Astrocyte (in vitro differentiated cells and primary cell): ENCODE measurements around the gene C1QTNF3.
"Not testable (repeated sequence)": the region's sequence is repeated elsewhere in the genome, so short reads cannot be mapped to it uniquely, and the experiment has no call there.

Experiments used
- EZH2 ChIP-seq: IDR thresholded peaks from 2 replicates; pipeline ENCODE4 v1.6.1; 2012; ENCODE audit warnings: mild to moderate bottlenecking, low read length, inconsistent platforms; ENCODE audit not compliant: insufficient read depth
- TF ChIP-seq, protein P1 (sequence below): IDR thresholded peaks from 2 replicates; pipeline ENCODE4 v1.5.1; 2011; ENCODE audit warnings: low read depth, mild to moderate bottlenecking, inconsistent platforms, low read length, moderate library complexity; ENCODE audit not compliant: insufficient read depth

DNA sequence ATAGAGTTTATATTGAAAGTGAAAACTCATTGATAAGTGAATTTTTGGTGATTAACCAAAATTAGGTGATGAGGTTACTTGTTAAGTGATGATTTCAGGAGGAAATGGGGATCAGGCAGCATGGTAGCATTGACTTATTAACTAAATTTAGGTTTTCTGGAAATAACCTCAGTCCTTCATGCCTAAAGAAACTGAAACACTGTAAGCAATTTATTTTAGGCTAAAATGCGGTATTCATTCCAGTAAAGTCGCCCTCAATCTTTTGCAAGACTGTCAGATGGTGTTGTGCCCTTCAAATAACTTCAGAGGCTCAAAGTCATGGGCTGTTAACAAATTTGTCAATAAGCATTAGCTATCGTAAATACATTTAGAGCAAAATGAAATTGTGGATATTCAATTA, 27.6 kb upstream of the C1QTNF3 start:
- TF ChIP-seq, protein P1, sequence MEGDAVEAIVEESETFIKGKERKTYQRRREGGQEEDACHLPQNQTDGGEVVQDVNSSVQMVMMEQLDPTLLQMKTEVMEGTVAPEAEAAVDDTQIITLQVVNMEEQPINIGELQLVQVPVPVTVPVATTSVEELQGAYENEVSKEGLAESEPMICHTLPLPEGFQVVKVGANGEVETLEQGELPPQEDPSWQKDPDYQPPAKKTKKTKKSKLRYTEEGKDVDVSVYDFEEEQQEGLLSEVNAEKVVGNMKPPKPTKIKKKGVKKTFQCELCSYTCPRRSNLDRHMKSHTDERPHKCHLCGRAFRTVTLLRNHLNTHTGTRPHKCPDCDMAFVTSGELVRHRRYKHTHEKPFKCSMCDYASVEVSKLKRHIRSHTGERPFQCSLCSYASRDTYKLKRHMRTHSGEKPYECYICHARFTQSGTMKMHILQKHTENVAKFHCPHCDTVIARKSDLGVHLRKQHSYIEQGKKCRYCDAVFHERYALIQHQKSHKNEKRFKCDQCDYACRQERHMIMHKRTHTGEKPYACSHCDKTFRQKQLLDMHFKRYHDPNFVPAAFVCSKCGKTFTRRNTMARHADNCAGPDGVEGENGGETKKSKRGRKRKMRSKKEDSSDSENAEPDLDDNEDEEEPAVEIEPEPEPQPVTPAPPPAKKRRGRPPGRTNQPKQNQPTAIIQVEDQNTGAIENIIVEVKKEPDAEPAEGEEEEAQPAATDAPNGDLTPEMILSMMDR, result not testable (repeated sequence)
- TF ChIP-seq EZH2, result not testable (repeated sequence)
